ENCODE measurements around the gene A2M.

A2M gene

DNA sequence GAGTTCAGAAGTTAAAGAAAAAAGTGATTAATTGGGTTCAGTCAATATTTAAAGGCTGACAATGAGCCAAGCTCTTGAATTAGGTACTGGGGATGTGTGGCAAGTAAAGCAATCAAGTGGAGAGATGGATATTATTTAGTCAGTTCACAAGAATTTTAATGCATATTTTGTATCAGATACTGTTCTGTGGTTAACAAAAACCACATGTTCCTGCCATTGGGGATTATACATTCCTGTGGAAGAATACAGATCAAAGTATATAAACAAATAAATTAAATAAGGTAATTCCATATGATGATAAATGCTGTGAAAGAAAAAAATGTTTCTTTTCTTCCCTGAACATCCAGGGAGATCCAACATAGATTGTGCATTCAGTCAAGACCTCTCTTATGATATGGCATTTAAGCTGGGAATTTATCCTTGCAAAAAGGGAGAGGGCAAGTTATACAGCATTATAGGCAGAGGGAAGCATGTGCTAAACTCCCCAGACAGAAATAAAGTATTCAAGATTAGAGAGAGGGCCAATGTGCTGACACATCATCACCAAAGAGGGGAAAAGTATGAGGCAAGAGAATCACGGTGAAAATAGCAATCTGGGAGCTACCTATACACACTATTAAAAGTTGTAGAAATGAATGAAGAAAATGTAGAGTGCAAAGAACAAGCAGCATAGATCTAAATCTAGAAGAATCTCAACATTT lies 17.6 kb upstream of the A2M start:
- TF ChIP-seq, protein P1, sequence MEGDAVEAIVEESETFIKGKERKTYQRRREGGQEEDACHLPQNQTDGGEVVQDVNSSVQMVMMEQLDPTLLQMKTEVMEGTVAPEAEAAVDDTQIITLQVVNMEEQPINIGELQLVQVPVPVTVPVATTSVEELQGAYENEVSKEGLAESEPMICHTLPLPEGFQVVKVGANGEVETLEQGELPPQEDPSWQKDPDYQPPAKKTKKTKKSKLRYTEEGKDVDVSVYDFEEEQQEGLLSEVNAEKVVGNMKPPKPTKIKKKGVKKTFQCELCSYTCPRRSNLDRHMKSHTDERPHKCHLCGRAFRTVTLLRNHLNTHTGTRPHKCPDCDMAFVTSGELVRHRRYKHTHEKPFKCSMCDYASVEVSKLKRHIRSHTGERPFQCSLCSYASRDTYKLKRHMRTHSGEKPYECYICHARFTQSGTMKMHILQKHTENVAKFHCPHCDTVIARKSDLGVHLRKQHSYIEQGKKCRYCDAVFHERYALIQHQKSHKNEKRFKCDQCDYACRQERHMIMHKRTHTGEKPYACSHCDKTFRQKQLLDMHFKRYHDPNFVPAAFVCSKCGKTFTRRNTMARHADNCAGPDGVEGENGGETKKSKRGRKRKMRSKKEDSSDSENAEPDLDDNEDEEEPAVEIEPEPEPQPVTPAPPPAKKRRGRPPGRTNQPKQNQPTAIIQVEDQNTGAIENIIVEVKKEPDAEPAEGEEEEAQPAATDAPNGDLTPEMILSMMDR (IDR thresholded peaks at IDR 0.05; ENCODE audit: low read depth, low read length): no peak
- in situ Hi-C loops (cut with HindIII; ENCODE audit: low sequenced_read_pairs): no loop called here
- DNase-seq (ENCODE audit: low read depth, low spot score): peak; percentile 2
- no peak overlapping the region for H3K4me3 ChIP-seq (ENCODE audit: low read depth, low read length)

DNA sequence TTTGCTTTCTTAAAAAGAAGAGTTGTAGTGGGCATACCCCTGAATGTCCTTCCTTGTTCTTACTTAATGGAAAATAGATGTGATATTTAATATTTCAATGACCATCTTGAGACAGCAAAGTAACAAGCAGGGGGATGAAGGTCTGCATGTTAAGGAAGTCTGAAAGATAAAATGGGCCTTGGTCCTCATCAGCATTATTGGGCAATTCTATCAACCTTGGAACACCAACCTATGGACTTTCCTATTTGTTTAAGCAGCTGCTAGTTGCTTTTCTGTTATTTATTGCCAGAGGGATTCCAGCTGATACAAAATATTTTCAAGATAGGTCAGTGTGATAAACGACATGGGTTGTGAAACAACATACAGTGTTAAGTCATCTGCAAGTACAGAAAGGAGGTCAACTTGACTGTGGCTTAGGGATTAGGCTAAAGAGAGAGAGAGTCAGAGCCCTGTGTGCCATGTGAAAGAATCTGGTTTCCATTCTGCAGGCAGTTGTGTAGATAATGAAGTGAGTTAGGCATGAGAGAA lies 16.4 kb upstream of the A2M start:
- no peak overlapping the region for H3K4me3 ChIP-seq (ENCODE audit: low read depth, low read length)
- in situ Hi-C loops (cut with HindIII; ENCODE audit: low sequenced_read_pairs): no loop called here
- TF ChIP-seq, protein P1 (IDR thresholded peaks at IDR 0.05; ENCODE audit: low read depth, low read length): no peak
- DNase-seq (ENCODE audit: low read depth, low spot score): no peak

DNA sequence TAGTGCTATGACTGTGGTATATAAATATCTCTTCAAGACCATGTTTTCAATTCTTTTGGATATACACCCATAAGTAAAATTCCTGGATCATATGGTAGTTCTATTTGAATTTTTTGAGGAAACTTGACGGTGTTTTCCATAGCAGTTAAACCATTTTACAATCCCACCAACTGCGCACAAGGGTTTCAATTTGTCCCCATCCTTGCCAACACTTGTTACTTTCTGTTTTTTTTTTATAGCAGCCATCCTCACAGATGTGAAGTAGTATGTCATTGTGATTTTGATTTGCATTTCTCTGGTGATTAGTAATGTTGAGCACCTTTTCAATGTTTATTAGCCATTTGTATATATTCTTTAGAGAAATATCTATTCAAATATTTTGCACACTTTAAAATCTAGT lies 14.5 kb upstream of the A2M start:
- TF ChIP-seq, protein P1 (IDR thresholded peaks at IDR 0.05; ENCODE audit: low read depth, low read length): no peak

DNA sequence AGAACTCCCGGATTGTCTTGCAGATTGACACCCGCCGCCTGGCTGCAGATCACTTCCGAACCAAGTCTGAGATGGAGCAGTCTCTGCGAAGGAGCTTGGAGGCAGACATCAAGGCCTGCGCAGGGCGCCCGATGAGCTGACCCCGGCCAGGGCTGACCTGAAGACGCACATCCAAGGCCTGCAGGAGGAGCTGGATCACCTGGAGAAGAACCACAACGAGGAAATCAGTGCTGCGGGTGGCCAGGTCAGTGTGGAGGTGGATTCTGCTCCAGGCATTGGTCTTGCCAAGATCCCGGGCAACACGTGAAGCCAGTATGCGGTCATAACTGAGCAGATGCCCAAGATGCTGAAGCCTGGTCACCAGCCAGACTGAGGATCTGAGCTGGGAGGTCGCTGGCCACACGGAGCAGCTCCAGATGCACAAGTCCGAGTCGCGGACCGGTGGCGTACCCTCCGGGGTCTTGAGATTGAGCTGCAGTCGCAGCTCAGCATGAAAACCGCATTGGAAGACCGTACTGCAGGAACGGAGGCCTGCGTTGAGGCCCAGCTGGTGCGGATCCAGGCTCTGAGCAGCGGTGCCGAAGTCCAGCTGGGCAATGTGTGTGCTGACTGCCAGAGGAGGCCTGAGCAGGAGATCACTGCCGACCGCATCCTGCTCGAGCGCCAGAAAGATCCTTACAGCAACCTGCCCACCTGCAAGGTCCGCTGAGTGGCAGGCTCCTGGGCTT lies 12.4 kb upstream of the A2M start:
- in situ Hi-C loops (cut with HindIII; ENCODE audit: low sequenced_read_pairs): no loop called here
- TF ChIP-seq, protein P1 (IDR thresholded peaks at IDR 0.05; ENCODE audit: low read depth, low read length): no peak
- no peak overlapping the region for H3K4me3 ChIP-seq (ENCODE audit: low read depth, low read length)
- no peak for DNase-seq (ENCODE audit: low read depth, low spot score)

More for the DNA sequence above, 14.5 kb upstream of the A2M start:
- no peak overlapping the region for H3K4me3 ChIP-seq (ENCODE audit: low read depth, low read length)
- in situ Hi-C loops (cut with HindIII; ENCODE audit: low sequenced_read_pairs): no loop called here
- no peak for DNase-seq (ENCODE audit: low read depth, low spot score)

DNA sequence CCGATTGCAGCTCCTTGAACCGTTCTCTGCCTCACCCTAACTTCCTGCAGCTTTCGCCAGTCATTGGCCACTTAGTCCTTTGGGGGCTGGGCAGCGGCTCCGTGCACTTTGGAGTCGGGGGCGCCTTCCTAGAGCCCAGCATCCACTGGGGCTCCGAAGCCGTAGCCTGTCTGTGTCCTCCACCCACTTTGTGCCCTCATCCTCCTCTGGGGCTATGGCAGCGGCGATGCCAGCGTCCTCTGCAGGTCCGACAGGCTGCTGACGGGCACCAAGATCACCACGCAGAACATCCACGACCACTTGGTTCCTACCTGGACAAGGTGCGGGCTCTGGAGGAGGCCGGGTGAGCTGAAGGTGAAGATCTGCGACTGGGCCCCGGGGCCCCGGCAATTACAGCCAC lies 11.8 kb upstream of the A2M start:
- TF ChIP-seq, protein P1 (IDR thresholded peaks at IDR 0.05; ENCODE audit: low read depth, low read length): no peak
- DNase-seq (ENCODE audit: low read depth, low spot score): no peak
- H3K4me3 ChIP-seq (ENCODE audit: low read depth, low read length): no peak overlapping the region
- in situ Hi-C loops (cut with HindIII; ENCODE audit: low sequenced_read_pairs): no loop called here

DNA sequence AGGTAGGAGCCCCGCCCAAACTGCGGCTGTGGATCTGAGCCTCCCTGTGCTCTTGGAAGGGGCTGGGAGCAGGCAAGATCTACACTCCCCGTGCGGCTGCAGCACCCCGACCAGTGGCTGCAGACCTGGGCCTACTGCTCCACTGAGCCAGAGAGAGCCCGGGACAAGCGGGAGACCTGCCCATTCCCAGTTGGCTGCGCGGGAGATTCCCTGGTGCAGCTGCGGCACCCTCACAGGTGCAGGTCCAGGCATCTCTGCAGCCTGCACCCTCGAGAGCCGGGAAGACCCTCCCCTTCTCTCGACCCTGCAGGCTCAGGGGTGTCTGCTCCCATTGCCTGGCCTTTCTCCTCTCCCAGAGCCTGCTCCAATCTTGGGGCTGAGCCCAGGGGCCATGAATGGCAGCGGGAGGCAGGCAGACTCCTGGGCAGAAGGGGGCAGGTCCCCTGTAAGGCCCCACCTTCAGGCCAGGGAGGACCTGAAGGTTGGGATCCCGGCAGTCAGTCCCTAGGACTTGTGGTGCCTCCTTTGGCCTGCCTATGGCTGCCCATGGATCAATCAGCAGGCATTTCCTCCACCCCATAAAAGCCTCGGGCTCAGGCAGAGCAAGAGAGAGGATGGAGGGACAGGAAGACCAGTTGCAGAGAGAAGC lies 8.8 kb upstream of the A2M start:
- H3K4me3 ChIP-seq (ENCODE audit: low read depth, low read length): no peak overlapping the region
- no peak for DNase-seq (ENCODE audit: low read depth, low spot score)
- TF ChIP-seq, protein P1 (IDR thresholded peaks at IDR 0.05; ENCODE audit: low read depth, low read length): no peak
- in situ Hi-C loops (cut with HindIII; ENCODE audit: low sequenced_read_pairs): no loop called here

Data from astrocyte of the spinal cord (primary cell).